ENCODE measurements around the gene ZNF358. TPM values are rescaled to one million over a fixed set of nuclear protein-coding genes. Genes with fewer than 3 reads are reported as not detected.

Gene ZNF358
- total RNA-seq, 1 experiment from 2014 or later: not detected

- H4K20me1 ChIP-seq (ENCODE audit: insufficient read depth, low read depth, low read length): no peaks in the 10 kb centered on the region
- no peaks in the 10 kb centered on the region for H3K79me2 ChIP-seq (ENCODE audit: low read length)
- no peaks in the 10 kb centered on the region for H3K9me3 ChIP-seq (ENCODE audit: low read length)
- no peaks in the 10 kb centered on the region for H3K27me3 ChIP-seq (ENCODE audit: low read length)
- H3K4me1 ChIP-seq (ENCODE audit: low read length): peaks cover 8% of the 10 kb centered on the region
- no peak overlapping the region for H3K4me2 ChIP-seq (ENCODE audit: low read depth, low read length, poor library complexity, severe bottlenecking)
- H2AFZ ChIP-seq (ENCODE audit: low read length): no peak overlapping the region
- no peak for DNase-seq
- no peaks in the 10 kb centered on the region for H3K9me2 ChIP-seq (replicated peaks; ENCODE audit: insufficient read depth, low read length)
- no peak overlapping the region for H3K4me3 ChIP-seq (ENCODE audit: low read length)
- H3K36me3 ChIP-seq (ENCODE audit: insufficient read depth, low read length): no peaks in the 10 kb centered on the region
- no peak overlapping the region for H3K9ac ChIP-seq (ENCODE audit: low read length)
- H3K27ac ChIP-seq (ENCODE audit: low read length): no peak overlapping the region
Measured at GRCh38 chr19:7483720-7484201, 32.1 kb upstream of the ZNF358 start.

GRCh38 chr19:7486923-7487322, 29.0 kb upstream of the ZNF358 start:
- Histone ChIP-seq H4K20me1 (ENCODE audit: insufficient read depth, low read depth, low read length) (no peaks in the 10 kb centered on the region), H3K27me3 (ENCODE audit: low read length) (no peaks in the 10 kb centered on the region), H3K79me2 (ENCODE audit: low read length) (no peaks in the 10 kb centered on the region), H3K27ac (ENCODE audit: low read length) (no peak overlapping the region), H3K4me2 (ENCODE audit: low read depth, low read length, poor library complexity, severe bottlenecking) (no peak overlapping the region), H2AFZ (ENCODE audit: low read length) (no peak overlapping the region), H3K4me1 (ENCODE audit: low read length) (peaks cover 15% of the 10 kb centered on the region), H3K4me3 (ENCODE audit: low read length) (no peak overlapping the region), H3K36me3 (ENCODE audit: insufficient read depth, low read length) (no peaks in the 10 kb centered on the region), H3K9me3 (ENCODE audit: low read length) (no peaks in the 10 kb centered on the region), H3K9ac (ENCODE audit: low read length) (no peak overlapping the region), H3K9me2 (replicated peaks; ENCODE audit: insufficient read depth, low read length) (no peaks in the 10 kb centered on the region)
- DNase-seq: no peak

GRCh38 chr19:7488736-7489353, 27.1 kb upstream of the ZNF358 start, which contains the start of gene PEX11G:
Gene PEX11G, minus strand, starts transcription at chr19:7489035. Its CDS starts 25 bp downstream, at chr19:7489010.
- Histone ChIP-seq H3K27ac (ENCODE audit: low read length) (no peak within 1 kb of the TSS), H2AFZ (ENCODE audit: low read length) (peak within 1 kb of the TSS; percentile 94), H3K79me2 (ENCODE audit: low read length) (no peaks in the 10 kb centered on the region), H3K4me2 (ENCODE audit: low read depth, low read length, poor library complexity, severe bottlenecking) (peak within 1 kb of the TSS; percentile 85), H3K27me3 (ENCODE audit: low read length) (no peaks in the 10 kb centered on the region), H4K20me1 (ENCODE audit: insufficient read depth, low read depth, low read length) (no peaks in the 10 kb centered on the region), H3K9ac (ENCODE audit: low read length) (peak within 1 kb of the TSS; percentile 77), H3K9me2 (replicated peaks; ENCODE audit: insufficient read depth, low read length) (no peaks in the 10 kb centered on the region), H3K9me3 (ENCODE audit: low read length) (no peaks in the 10 kb centered on the region), H3K4me1 (ENCODE audit: low read length) (peaks cover 15% of the 10 kb centered on the region), H3K36me3 (ENCODE audit: insufficient read depth, low read length) (no peaks in the 10 kb centered on the region), H3K4me3 (ENCODE audit: low read length) (peak within 1 kb of the TSS; percentile 80)
- peak; percentile 95 for DNase-seq

- Histone ChIP-seq H3K4me1 (ENCODE audit: low read length) (peaks cover 15% of the 10 kb centered on the region), H2AFZ (ENCODE audit: low read length) (no peak overlapping the region), H3K4me3 (ENCODE audit: low read length) (peak overlapping the region; percentile 80; the same call in 1 of the 2 replicates), H3K4me2 (ENCODE audit: low read depth, low read length, poor library complexity, severe bottlenecking) (peak overlapping the region; percentile 85), H3K36me3 (ENCODE audit: insufficient read depth, low read length) (no peaks in the 10 kb centered on the region), H3K9me3 (ENCODE audit: low read length) (no peaks in the 10 kb centered on the region), H3K27me3 (ENCODE audit: low read length) (no peaks in the 10 kb centered on the region), H3K9ac (ENCODE audit: low read length) (no peak overlapping the region), H3K9me2 (replicated peaks; ENCODE audit: insufficient read depth, low read length) (no peaks in the 10 kb centered on the region), H4K20me1 (ENCODE audit: insufficient read depth, low read depth, low read length) (no peaks in the 10 kb centered on the region), H3K27ac (ENCODE audit: low read length) (no peak overlapping the region), H3K79me2 (ENCODE audit: low read length) (no peaks in the 10 kb centered on the region)
- no peak for DNase-seq
Measured at GRCh38 chr19:7489609-7490044, 26.3 kb upstream of the ZNF358 start.

GRCh38 chr19:7492142-7492541, 23.8 kb upstream of the ZNF358 start:
- H2AFZ ChIP-seq (ENCODE audit: low read length): no peak overlapping the region
- no peaks in the 10 kb centered on the region for H3K79me2 ChIP-seq (ENCODE audit: low read length)
- no peak for DNase-seq
- H3K4me2 ChIP-seq (ENCODE audit: low read depth, low read length, poor library complexity, severe bottlenecking): no peak overlapping the region
- no peaks in the 10 kb centered on the region for H3K36me3 ChIP-seq (ENCODE audit: insufficient read depth, low read length)
- no peak overlapping the region for H3K9ac ChIP-seq (ENCODE audit: low read length)
- H3K4me3 ChIP-seq (ENCODE audit: low read length): no peak overlapping the region
- peaks cover 15% of the 10 kb centered on the region for H3K4me1 ChIP-seq (ENCODE audit: low read length)
- H3K27ac ChIP-seq (ENCODE audit: low read length): no peak overlapping the region
- H3K9me3 ChIP-seq (ENCODE audit: low read length): no peaks in the 10 kb centered on the region
- H3K9me2 ChIP-seq (replicated peaks; ENCODE audit: insufficient read depth, low read length): no peaks in the 10 kb centered on the region
- no peaks in the 10 kb centered on the region for H4K20me1 ChIP-seq (ENCODE audit: insufficient read depth, low read depth, low read length)
- no peaks in the 10 kb centered on the region for H3K27me3 ChIP-seq (ENCODE audit: low read length)

GRCh38 chr19:7492558-7492957, 23.3 kb upstream of the ZNF358 start:
- no peaks in the 10 kb centered on the region for H3K36me3 ChIP-seq (ENCODE audit: insufficient read depth, low read length)
- H3K27me3 ChIP-seq (ENCODE audit: low read length): no peaks in the 10 kb centered on the region
- H3K4me1 ChIP-seq (ENCODE audit: low read length): peaks cover 15% of the 10 kb centered on the region
- no peak overlapping the region for H3K4me3 ChIP-seq (ENCODE audit: low read length)
- H4K20me1 ChIP-seq (ENCODE audit: insufficient read depth, low read depth, low read length): no peaks in the 10 kb centered on the region
- H2AFZ ChIP-seq (ENCODE audit: low read length): no peak overlapping the region
- no peak overlapping the region for H3K4me2 ChIP-seq (ENCODE audit: low read depth, low read length, poor library complexity, severe bottlenecking)
- no peak for DNase-seq
- no peaks in the 10 kb centered on the region for H3K9me3 ChIP-seq (ENCODE audit: low read length)
- H3K27ac ChIP-seq (ENCODE audit: low read length): no peak overlapping the region
- H3K79me2 ChIP-seq (ENCODE audit: low read length): no peaks in the 10 kb centered on the region
- no peak overlapping the region for H3K9ac ChIP-seq (ENCODE audit: low read length)
- H3K9me2 ChIP-seq (replicated peaks; ENCODE audit: insufficient read depth, low read length): no peaks in the 10 kb centered on the region

- DNase-seq: no peak
- Histone ChIP-seq H3K27me3 (ENCODE audit: low read length) (no peaks in the 10 kb centered on the region), H4K20me1 (ENCODE audit: insufficient read depth, low read depth, low read length) (no peaks in the 10 kb centered on the region), H2AFZ (ENCODE audit: low read length) (no peak overlapping the region), H3K27ac (ENCODE audit: low read length) (no peak overlapping the region), H3K9me2 (replicated peaks; ENCODE audit: insufficient read depth, low read length) (no peaks in the 10 kb centered on the region), H3K4me2 (ENCODE audit: low read depth, low read length, poor library complexity, severe bottlenecking) (no peak overlapping the region), H3K4me3 (ENCODE audit: low read length) (no peak overlapping the region), H3K36me3 (ENCODE audit: insufficient read depth, low read length) (no peaks in the 10 kb centered on the region), H3K9me3 (ENCODE audit: low read length) (no peaks in the 10 kb centered on the region), H3K9ac (ENCODE audit: low read length) (no peak overlapping the region), H3K79me2 (ENCODE audit: low read length) (no peaks in the 10 kb centered on the region), H3K4me1 (ENCODE audit: low read length) (peaks cover under 1% of the 10 kb centered on the region; the same call in 1 of the 2 replicates)
Measured at GRCh38 chr19:7494416-7495098, 21.3 kb upstream of the ZNF358 start.

- Histone ChIP-seq H3K4me1 (ENCODE audit: low read length) (no peaks in the 10 kb centered on the region), H3K27me3 (ENCODE audit: low read length) (no peaks in the 10 kb centered on the region), H3K9ac (ENCODE audit: low read length) (no peak overlapping the region), H3K79me2 (ENCODE audit: low read length) (no peaks in the 10 kb centered on the region), H3K4me3 (ENCODE audit: low read length) (no peak overlapping the region), H3K36me3 (ENCODE audit: insufficient read depth, low read length) (no peaks in the 10 kb centered on the region), H3K9me3 (ENCODE audit: low read length) (no peaks in the 10 kb centered on the region), H4K20me1 (ENCODE audit: insufficient read depth, low read depth, low read length) (no peaks in the 10 kb centered on the region), H3K27ac (ENCODE audit: low read length) (no peak overlapping the region), H3K4me2 (ENCODE audit: low read depth, low read length, poor library complexity, severe bottlenecking) (no peak overlapping the region), H2AFZ (ENCODE audit: low read length) (no peak overlapping the region), H3K9me2 (replicated peaks; ENCODE audit: insufficient read depth, low read length) (no peaks in the 10 kb centered on the region)
- peak; percentile 47 for DNase-seq
Measured at GRCh38 chr19:7497292-7497691, 18.6 kb upstream of the ZNF358 start.

All from Karpas-422 (cell line).